H9 (cell line): ENCODE results near the gene R3HDM4. TPM values are rescaled to one million over a fixed set of nuclear protein-coding genes. Genes with fewer than 3 reads are reported as not detected.

Experiments used
- DNase-seq: peaks from one replicate; pipeline ENCODE4 v3.0.0-alpha.2; 2017
- H2AFZ ChIP-seq: one replicate; pipeline ENCODE4 v1.6.1; 2013; ENCODE audit warnings: mild to moderate bottlenecking, low read length, control low read depth, moderate library complexity
- H2AK5ac ChIP-seq: 2 replicates; pipeline ENCODE4 v1.6.1; 2013; ENCODE audit warnings: low read length, control low read depth, mixed read lengths; ENCODE audit not compliant: insufficient read length
- H2BK120ac ChIP-seq: one replicate; pipeline ENCODE4 v1.6.1; 2013; ENCODE audit warnings: low read depth, mild to moderate bottlenecking, low read length, control low read depth, inconsistent platforms; ENCODE audit not compliant: poor library complexity, severe bottlenecking
- H2BK12ac ChIP-seq: 2 replicates; pipeline ENCODE4 v1.6.1; 2013; ENCODE audit warnings: low read length, control low read depth, mixed read lengths, low read depth; ENCODE audit not compliant: insufficient read length
- H2BK15ac ChIP-seq: 2 replicates; pipeline ENCODE4 v1.6.1; 2013; ENCODE audit warnings: low read depth, low read length, control low read depth
- H2BK20ac ChIP-seq: one replicate; pipeline ENCODE4 v1.6.1; 2013; ENCODE audit warnings: low read depth, mild to moderate bottlenecking, low read length, control low read depth, inconsistent platforms; ENCODE audit not compliant: poor library complexity, severe bottlenecking
- H2BK5ac ChIP-seq: 2 replicates; pipeline ENCODE4 v1.6.1; 2013; ENCODE audit warnings: low read length, control low read depth, mixed read lengths; ENCODE audit not compliant: insufficient read length
- H3K14ac ChIP-seq: 2 replicates; pipeline ENCODE4 v1.6.1; 2013; ENCODE audit warnings: low read length, control low read depth; ENCODE audit not compliant: insufficient read depth
- H3K18ac ChIP-seq: 2 replicates; pipeline ENCODE4 v1.6.1; 2013; ENCODE audit warnings: low read depth, mild to moderate bottlenecking, mixed read lengths, low read length, control low read depth; ENCODE audit not compliant: insufficient read length
- H3K23ac ChIP-seq: 2 replicates; pipeline ENCODE4 v1.6.1; 2013; ENCODE audit warnings: low read length, control low read depth, mixed read lengths, low read depth; ENCODE audit not compliant: insufficient read length
- H3K23me2 ChIP-seq: 2 replicates; pipeline ENCODE4 v1.6.1; 2013; ENCODE audit warnings: low read depth, mild to moderate bottlenecking, mixed read lengths, low read length, control low read depth; ENCODE audit not compliant: insufficient read length, poor library complexity, severe bottlenecking
- H3K27ac ChIP-seq: 2 replicates; pipeline ENCODE4 v1.5.1; 2013; ENCODE audit warnings: low read length, control low read depth, mixed read lengths, low read depth; ENCODE audit not compliant: insufficient read length
- H3K27me3 ChIP-seq: 2 replicates; pipeline ENCODE4 v1.6.1; 2013; ENCODE audit warnings: low read length, control low read depth, inconsistent platforms; ENCODE audit not compliant: insufficient read depth
- H3K4ac ChIP-seq: 2 replicates; pipeline ENCODE4 v1.6.1; 2013; ENCODE audit warnings: low read depth, mild to moderate bottlenecking, control low read depth, inconsistent platforms, low read length, moderate library complexity
- H3K4me1 ChIP-seq: 2 replicates; pipeline ENCODE4 v1.6.1; 2013; ENCODE audit warnings: low read length, control low read depth, inconsistent platforms; ENCODE audit not compliant: insufficient read depth
- H3K4me2 ChIP-seq: 2 replicates; pipeline ENCODE4 v1.6.1; 2013; ENCODE audit warnings: low read length, control low read depth, mixed read lengths; ENCODE audit not compliant: insufficient read length, insufficient read depth
- H3K56ac ChIP-seq: 2 replicates; pipeline ENCODE4 v1.6.1; 2013; ENCODE audit warnings: low read depth, mild to moderate bottlenecking, mixed read lengths, low read length, control low read depth; ENCODE audit not compliant: insufficient read length
- H3K79me1 ChIP-seq: 2 replicates; pipeline ENCODE4 v1.6.1; 2013; ENCODE audit warnings: low read depth, mild to moderate bottlenecking, moderate library complexity, low read length, control low read depth, inconsistent platforms; ENCODE audit not compliant: insufficient read depth, poor library complexity, severe bottlenecking
- H3K79me2 ChIP-seq: 2 replicates; pipeline ENCODE4 v1.6.1; 2013; ENCODE audit warnings: low read length, control low read depth, inconsistent platforms; ENCODE audit not compliant: insufficient read depth
- H3K9ac ChIP-seq: 2 replicates; pipeline ENCODE4 v1.6.1; 2013; ENCODE audit warnings: low read length, control low read depth, mixed read lengths; ENCODE audit not compliant: insufficient read length; ENCODE audit errors: extremely low read depth
- H3K9me3 ChIP-seq: one replicate; pipeline ENCODE4 v1.6.1; 2013; ENCODE audit warnings: low read depth, low read length, inconsistent platforms; ENCODE audit not compliant: control insufficient read depth
- H3T11ph ChIP-seq: one replicate; pipeline ENCODE4 v1.6.1; 2013; ENCODE audit warnings: mild to moderate bottlenecking, low read length, control low read depth, inconsistent platforms
- H4K20me1 ChIP-seq: one replicate; pipeline ENCODE4 v1.6.1; 2013; ENCODE audit not compliant: control insufficient read depth, insufficient read length, insufficient read depth
- H4K5ac ChIP-seq: 2 replicates; pipeline ENCODE4 v1.6.1; 2013; ENCODE audit warnings: low read depth, mild to moderate bottlenecking, mixed read lengths, low read length, control low read depth; ENCODE audit not compliant: insufficient read length
- H4K8ac ChIP-seq: replicated peaks from 2 replicates; pipeline ENCODE4 v1.6.1; 2013; ENCODE audit warnings: low read length, control low read depth, mixed read lengths, low read depth; ENCODE audit not compliant: insufficient read length
- H4K91ac ChIP-seq: 2 replicates; pipeline ENCODE4 v1.6.1; 2013; ENCODE audit warnings: low read depth, mild to moderate bottlenecking, moderate library complexity, mixed read lengths, low read length, control low read depth; ENCODE audit not compliant: insufficient read length
- H3K27ac Mint-ChIP-seq, 3 experiments: 2 replicates in 2 of 3; 3 replicates in 1 of 3; pipeline ENCODE4 v1.8.0; 2020 to 2021; ENCODE audit warnings: mixed read lengths in 3 of 3, mild to moderate bottlenecking in 1 of 3, moderate library complexity in 1 of 3
- H3K27me3 Mint-ChIP-seq: 2 replicates; pipeline ENCODE4 v1.8.0; 2021; ENCODE audit warnings: low read depth, mild to moderate bottlenecking, moderate library complexity, mixed read lengths
- H3K36me3 Mint-ChIP-seq, 3 experiments: 2 replicates in 2 of 3; 3 replicates in 1 of 3; pipeline ENCODE4 v1.8.0; 2020 to 2021; ENCODE audit warnings: low read depth in 3 of 3, mixed read lengths in 3 of 3; ENCODE audit not compliant: insufficient read depth in 1 of 3
- H3K4me1 Mint-ChIP-seq, 2 experiments: 2 replicates each; pipeline ENCODE4 v1.8.0; 2020; ENCODE audit warnings: mixed read lengths in 2 of 2
- H3K4me3 Mint-ChIP-seq, 2 experiments: 2 replicates in 1 of 2; 3 replicates in 1 of 2; pipeline ENCODE4 v1.8.0; 2020 to 2021; ENCODE audit warnings: mild to moderate bottlenecking in 2 of 2, mixed read lengths in 2 of 2, moderate library complexity in 1 of 2
- H3K9me3 Mint-ChIP-seq, 2 experiments: 2 replicates in 1 of 2; 3 replicates in 1 of 2; pipeline ENCODE4 v1.8.0; 2020; ENCODE audit warnings: mild to moderate bottlenecking in 2 of 2, mixed read lengths in 2 of 2, moderate library complexity in 1 of 2
- CTCF ChIP-seq: fragments of 200-600 bp; sonication (generic); conservative IDR thresholded peaks from 3 replicates; pipeline ENCODE4 v1.8.0; 2021; ENCODE audit warnings: antibody characterized with exemption, mild to moderate bottlenecking
- WGBS: extraction: QIAGEN DNeasy Blood & Tissue Kit; methylation state at CpG from one replicate; pipeline ENCODE4 v1.1.7; 2013; ENCODE audit warnings: missing lambda C conversion rate, low lambda C conversion rate, mixed read lengths; ENCODE audit not compliant: insufficient read length; ENCODE audit errors: extremely low coverage; 5-methylcytosine and 5-hydroxymethylcytosine counted together
- total RNA-seq: library from RNA; stranded (reverse); gene quantifications from 2 replicates; pipeline ENCODE4 v1.2.1, GENCODE V29; 2021

The R3HDM4 gene
- total RNA-seq, 1 experiment from 2014 or later, result 66.4 TPM

DNA sequence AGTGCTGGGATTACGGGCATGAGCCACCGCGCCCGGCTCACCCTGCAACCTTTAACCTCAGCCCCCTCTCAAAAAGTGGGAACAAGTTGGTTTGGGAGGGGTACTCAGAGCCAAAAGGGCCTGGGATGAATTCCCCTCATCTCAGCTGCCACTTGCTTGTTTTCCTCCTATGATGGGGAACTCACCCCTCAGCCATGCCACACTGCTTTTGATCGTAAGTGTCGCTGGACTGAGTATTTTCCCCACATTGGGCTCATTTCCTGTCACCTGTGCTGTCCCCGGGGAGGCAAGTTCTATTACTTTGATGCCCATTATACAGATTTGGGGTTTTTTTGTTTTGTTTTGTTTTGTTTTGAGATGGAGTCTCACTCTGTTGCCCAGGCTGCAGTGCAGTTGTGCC lies 6.5 kb downstream of the R3HDM4 start:
- Histone ChIP-seq H2BK120ac (no peak overlapping the region), H3K9ac (no peak overlapping the region), H2BK5ac (no peak overlapping the region), H3K27me3 (no peaks in the 10 kb centered on the region), H2BK20ac (no peak overlapping the region), H3K4me1 (no peaks in the 10 kb centered on the region), H3K27ac (no peak overlapping the region), H3K14ac (no peak overlapping the region), H3T11ph (no peak overlapping the region), H2AK5ac (no peak overlapping the region), H3K9me3 (no peaks in the 10 kb centered on the region), H2AFZ (no peak overlapping the region), H3K79me2 (peaks cover 10% of the 10 kb centered on the region; the same call in 1 of the 2 replicates), H3K4ac (no peak overlapping the region), H3K18ac (no peak overlapping the region), H4K20me1 (no peaks in the 10 kb centered on the region), H4K91ac (no peak overlapping the region), H2BK12ac (no peak overlapping the region), H4K8ac (no peak overlapping the region), H3K23ac (no peak overlapping the region), H3K79me1 (peaks cover 16% of the 10 kb centered on the region), H4K5ac (no peak overlapping the region), H2BK15ac (no peak overlapping the region), H3K4me2 (no peak overlapping the region), H3K56ac (no peak overlapping the region), H3K23me2 (no peaks in the 10 kb centered on the region)
- WGBS, result no CpG with 5 or more reads among the region's 7 CpGs
- Mint-ChIP-seq H3K27ac (no peak overlapping the region), H3K27me3 (no peaks in the 10 kb centered on the region; the same call in 1 of the 2 replicates), H3K4me1 (peaks cover 0 to 26% of the 10 kb centered on the region in 2 experiments; a peak in 2 of 4 replicates), H3K36me3 (peaks cover 0 to 18% (median 12%) of the 10 kb centered on the region in 3 experiments; a peak in 5 of 7 replicates), H3K4me3 (no peak overlapping the region), H3K9me3 (no peaks in the 10 kb centered on the region)
- no peak for TF ChIP-seq CTCF
- DNase-seq, result no peak
